Nephron progenitor cell (in vitro differentiated cells): ENCODE data around the gene MFF.

Source experiments
- DNase-seq: peaks from one replicate; pipeline ENCODE4 v3.0.0; 2021
- H3K27ac Mint-ChIP-seq: 2 replicates; pipeline ENCODE4 v1.8.0; 2021; ENCODE audit warnings: mild to moderate bottlenecking, moderate library complexity, mixed read lengths
- H3K27me3 Mint-ChIP-seq: 2 replicates; pipeline ENCODE4 v1.8.0; 2021; ENCODE audit warnings: mild to moderate bottlenecking, low read depth, mixed read lengths; ENCODE audit not compliant: poor library complexity
- H3K36me3 Mint-ChIP-seq: 2 replicates; pipeline ENCODE4 v1.8.0; 2021; ENCODE audit warnings: low read depth, mixed read lengths
- H3K4me1 Mint-ChIP-seq: 2 replicates; pipeline ENCODE4 v1.8.0; 2021; ENCODE audit warnings: mixed read lengths
- H3K4me3 Mint-ChIP-seq: 2 replicates; pipeline ENCODE4 v1.8.0; 2021; ENCODE audit warnings: mild to moderate bottlenecking, moderate library complexity, mixed read lengths
- H3K9me3 Mint-ChIP-seq: 2 replicates; pipeline ENCODE4 v1.8.0; 2021; ENCODE audit warnings: mild to moderate bottlenecking, moderate library complexity, mixed read lengths
- TF ChIP-seq, protein P1 (sequence below): fragments of 200-600 bp; sonication (generic); IDR thresholded peaks from 2 replicates; pipeline ENCODE4 v1.5.0; 2021; ENCODE audit warnings: antibody characterized with exemption

Gene MFF

GRCh38 chr2:227337442-227337841 lies 12.4 kb downstream of the MFF start:
- Mint-ChIP-seq H3K9me3 (no peaks in the 10 kb centered on the region), H3K27ac (no peak overlapping the region), H3K27me3 (no peaks in the 10 kb centered on the region), H3K4me1 (no peaks in the 10 kb centered on the region), H3K36me3 (peaks cover 58% of the 10 kb centered on the region), H3K4me3 (no peak overlapping the region)
- DNase-seq = no peak
- TF ChIP-seq, protein P1, sequence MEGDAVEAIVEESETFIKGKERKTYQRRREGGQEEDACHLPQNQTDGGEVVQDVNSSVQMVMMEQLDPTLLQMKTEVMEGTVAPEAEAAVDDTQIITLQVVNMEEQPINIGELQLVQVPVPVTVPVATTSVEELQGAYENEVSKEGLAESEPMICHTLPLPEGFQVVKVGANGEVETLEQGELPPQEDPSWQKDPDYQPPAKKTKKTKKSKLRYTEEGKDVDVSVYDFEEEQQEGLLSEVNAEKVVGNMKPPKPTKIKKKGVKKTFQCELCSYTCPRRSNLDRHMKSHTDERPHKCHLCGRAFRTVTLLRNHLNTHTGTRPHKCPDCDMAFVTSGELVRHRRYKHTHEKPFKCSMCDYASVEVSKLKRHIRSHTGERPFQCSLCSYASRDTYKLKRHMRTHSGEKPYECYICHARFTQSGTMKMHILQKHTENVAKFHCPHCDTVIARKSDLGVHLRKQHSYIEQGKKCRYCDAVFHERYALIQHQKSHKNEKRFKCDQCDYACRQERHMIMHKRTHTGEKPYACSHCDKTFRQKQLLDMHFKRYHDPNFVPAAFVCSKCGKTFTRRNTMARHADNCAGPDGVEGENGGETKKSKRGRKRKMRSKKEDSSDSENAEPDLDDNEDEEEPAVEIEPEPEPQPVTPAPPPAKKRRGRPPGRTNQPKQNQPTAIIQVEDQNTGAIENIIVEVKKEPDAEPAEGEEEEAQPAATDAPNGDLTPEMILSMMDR = no peak

DNA sequence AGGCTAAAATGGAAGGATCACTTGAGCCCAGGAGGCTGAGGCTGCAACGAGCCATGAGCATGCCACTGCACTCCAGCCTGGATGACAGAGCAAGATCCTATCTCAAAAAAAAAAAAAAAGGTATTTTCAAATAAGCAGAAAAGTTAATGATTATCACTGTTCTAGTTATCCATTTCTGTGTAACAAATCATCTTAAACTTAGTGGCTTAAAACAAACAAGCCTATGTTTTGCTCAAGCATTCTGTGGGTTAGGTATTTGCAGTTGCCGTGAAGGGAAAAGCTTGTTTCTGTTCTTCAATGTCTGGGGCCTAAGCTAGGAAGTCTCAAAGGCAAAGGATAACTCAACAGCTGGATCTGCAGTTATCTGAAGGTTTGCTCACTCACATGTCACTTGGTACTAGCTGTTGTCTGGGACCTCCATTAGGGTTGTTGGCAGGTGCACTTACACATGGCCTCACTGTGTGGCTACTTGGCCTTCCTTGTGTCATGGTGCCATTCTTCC lies 14.1 kb downstream of the MFF start:
- no peak overlapping the region for H3K4me3 Mint-ChIP-seq

DNA sequence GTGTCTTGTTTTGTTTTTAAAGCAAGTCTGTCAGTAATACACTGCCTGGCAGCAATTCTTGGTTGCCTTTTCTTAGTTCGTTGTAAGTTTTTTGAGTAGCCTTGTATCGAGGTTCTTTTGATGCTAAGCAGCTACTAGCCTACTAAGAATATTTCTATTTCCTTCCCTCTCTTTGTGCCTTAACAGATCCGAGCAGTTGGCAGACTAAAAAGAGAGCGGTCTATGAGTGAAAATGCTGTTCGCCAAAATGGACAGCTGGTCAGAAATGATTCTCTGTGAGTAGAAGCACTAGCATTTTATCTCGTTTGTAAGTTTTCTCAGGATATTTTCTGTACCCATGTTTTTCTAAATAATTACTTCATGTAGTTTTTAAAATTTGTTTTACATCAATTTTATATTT lies 15.1 kb downstream of the MFF start:
- H3K4me1 Mint-ChIP-seq = no peaks in the 10 kb centered on the region

More for the DNA sequence above, 14.1 kb downstream of the MFF start:
- H3K27me3 Mint-ChIP-seq = no peaks in the 10 kb centered on the region
- peaks cover 40% of the 10 kb centered on the region for H3K36me3 Mint-ChIP-seq
- H3K9me3 Mint-ChIP-seq = no peaks in the 10 kb centered on the region
- no peak overlapping the region for H3K27ac Mint-ChIP-seq
- DNase-seq = no peak
- TF ChIP-seq, protein P1 = no peak
- H3K4me1 Mint-ChIP-seq = no peaks in the 10 kb centered on the region

GRCh38 chr2:227341553-227341952 lies 16.5 kb downstream of the MFF start:
- Mint-ChIP-seq H3K36me3 (peaks cover 16% of the 10 kb centered on the region), H3K4me3 (no peak overlapping the region), H3K4me1 (no peaks in the 10 kb centered on the region), H3K27ac (no peak overlapping the region), H3K27me3 (no peaks in the 10 kb centered on the region), H3K9me3 (no peaks in the 10 kb centered on the region)
- TF ChIP-seq, protein P1 = no peak
- DNase-seq = no peak

More for the DNA sequence above, 15.1 kb downstream of the MFF start:
- TF ChIP-seq, protein P1 = no peak
- no peak overlapping the region for H3K4me3 Mint-ChIP-seq
- no peak for DNase-seq
- no peaks in the 10 kb centered on the region for H3K27me3 Mint-ChIP-seq
- H3K27ac Mint-ChIP-seq = no peak overlapping the region
- peaks cover 31% of the 10 kb centered on the region for H3K36me3 Mint-ChIP-seq
- H3K9me3 Mint-ChIP-seq = no peaks in the 10 kb centered on the region

- Mint-ChIP-seq H3K4me3 (no peak overlapping the region), H3K27ac (no peak overlapping the region), H3K9me3 (no peaks in the 10 kb centered on the region), H3K4me1 (peaks cover 13% of the 10 kb centered on the region), H3K36me3 (peaks cover 15% of the 10 kb centered on the region), H3K27me3 (no peaks in the 10 kb centered on the region)
- DNase-seq = no peak
- TF ChIP-seq, protein P1 = no peak
Measured at GRCh38 chr2:227344231-227344630, 19.2 kb downstream of the MFF start.

- peak; percentile 22 for DNase-seq
- Mint-ChIP-seq H3K4me3 (no peak overlapping the region), H3K27me3 (no peaks in the 10 kb centered on the region), H3K36me3 (peaks cover 19% of the 10 kb centered on the region), H3K27ac (peak overlapping the region; percentile 81), H3K4me1 (peaks cover 13% of the 10 kb centered on the region), H3K9me3 (no peaks in the 10 kb centered on the region)
- TF ChIP-seq, protein P1 = no peak
Measured at GRCh38 chr2:227347117-227347516, 22.1 kb downstream of the MFF start.
